HepG2 (cell line): ENCODE results near the gene CADM4. TPM values are rescaled to one million over a fixed set of nuclear protein-coding genes. Genes with fewer than 3 reads are reported as not detected.
A peak's percentile ranks its signal among the peaks of the same experiment; 100 is the strongest.

ENCODE experiments used
- ATAC-seq: fragments of 200-7000 bp; cut with Tn5 transposase; 3 replicates; pipeline ENCODE4 v1.9.1; 2020; ENCODE audit warnings: mild to moderate bottlenecking, moderate library complexity
- BruUV-seq: library from RNA; stranded (reverse); fragments of 400-500 nt; replicated peaks from 2 replicates; lab custom pipeline; 2021; lab: Mats Ljungman, UMichigan
- CTCF ChIA-PET: fragments of 300-600 bp; formaldehyde crosslinking; extraction: SDS; loops from one replicate; lab custom pipeline; 2021; ENCODE audit warnings: low total read pairs, inconsistent platforms, low intra/inter-chr PET ratio; lab: Yijun Ruan, JAX
- POLR2A ChIA-PET: fragments of 350-600 bp; sonication (Branson Sonifier 250); formaldehyde crosslinking; loops from one replicate; lab custom pipeline; 2020; ENCODE audit warnings: antibody characterized with exemption, inconsistent platforms; lab: Yijun Ruan, JAX
- DNase-seq: peaks from one replicate; pipeline ENCODE4 v3.0.0-alpha.2; 2015; ENCODE audit warnings: low spot score
- FAIRE-seq: peaks from 3 replicates; lab custom pipeline; 2011; peaks lifted over from hg19 to GRCh38; lab: Jason Lieb, UNC
- H2AFZ ChIP-seq: one replicate; pipeline ENCODE4 v1.6.1; 2011; ENCODE audit warnings: low read length, inconsistent platforms
- H3K27ac ChIP-seq: fragments of 300-600 bp; 3 replicates; pipeline ENCODE4 v1.8.0; 2011; ENCODE audit warnings: mixed run types, mild to moderate bottlenecking, mixed read lengths, low read length, inconsistent platforms; ENCODE audit not compliant: insufficient read depth; ENCODE audit errors: extremely low read length
- H3K27me3 ChIP-seq, 2 experiments: fragments of 200-600 bp in 1 of 2; 2 replicates in 1 of 2; 3 replicates in 1 of 2; pipeline versions ENCODE4 v1.6.0 to v1.8.0; 2011; ENCODE audit warnings: low read length in 2 of 2, mild to moderate bottlenecking in 2 of 2, moderate library complexity in 2 of 2, inconsistent platforms in 1 of 2; ENCODE audit not compliant: insufficient read depth in 2 of 2, control insufficient read depth in 1 of 2
- H3K36me3 ChIP-seq, 2 experiments: fragments of 200-600 bp in 1 of 2; replicated peaks in 1 of 2; 2 replicates in 1 of 2; 3 replicates in 1 of 2; pipeline versions ENCODE4 v1.5.1 to v1.8.0; 2011; ENCODE audit warnings: low read length in 2 of 2, inconsistent platforms in 1 of 2; ENCODE audit not compliant: insufficient read depth in 2 of 2, control insufficient read depth in 1 of 2
- H3K4me1 ChIP-seq: 2 replicates; pipeline ENCODE4 v1.5.1; 2012; ENCODE audit warnings: low read length, inconsistent platforms; ENCODE audit not compliant: insufficient read depth
- H3K4me2 ChIP-seq: 2 replicates; pipeline ENCODE4 v1.6.0; 2011; ENCODE audit warnings: low read depth, low read length, inconsistent platforms
- H3K4me3 ChIP-seq, 3 experiments: fragments of 200-600 bp in 1 of 3; sonication (generic), shearing (Covaris generic) in 1 of 3; replicated peaks in 1 of 3; 2 replicates each; pipeline ENCODE4 v1.5.1; 2011 to 2016; ENCODE audit warnings: low read length in 3 of 3, inconsistent platforms in 2 of 3, low read depth in 2 of 3, mild to moderate bottlenecking in 2 of 3, control low read depth in 1 of 3, mixed read lengths in 1 of 3; ENCODE audit not compliant: insufficient read depth in 1 of 3
- H3K79me2 ChIP-seq: one replicate; pipeline ENCODE4 v1.6.1; 2011; ENCODE audit warnings: low read length, inconsistent platforms; ENCODE audit not compliant: insufficient read depth
- H3K9ac ChIP-seq: 2 replicates; pipeline ENCODE4 v1.6.0; 2011; ENCODE audit warnings: mild to moderate bottlenecking, low read depth, low read length, inconsistent platforms; ENCODE audit not compliant: insufficient read depth
- H3K9me3 ChIP-seq: 2 replicates; pipeline ENCODE4 v1.5.1; 2012; ENCODE audit warnings: mild to moderate bottlenecking, low read length
- H4K20me1 ChIP-seq: 2 replicates; pipeline ENCODE4 v1.6.0; 2011; ENCODE audit warnings: inconsistent platforms, mild to moderate bottlenecking, low read length, moderate library complexity; ENCODE audit not compliant: insufficient read depth
- AGO2 ChIP-seq: fragments of 200-400 bp; formaldehyde crosslinking; optimal IDR thresholded peaks from 2 replicates; pipeline ENCODE3; 2017; ENCODE audit warnings: mild to moderate bottlenecking, low read depth, low read length, moderate library complexity
- FOSL2 ChIP-seq: sonication (generic); formaldehyde crosslinking; IDR thresholded peaks from 2 replicates; pipeline ENCODE4 v1.4.0; 2020; ENCODE audit warnings: missing genetic modification reagents
- MAF1 ChIP-seq: sonication (generic); formaldehyde crosslinking; IDR thresholded peaks from 2 replicates; pipeline ENCODE4 v1.5.0; 2020; ENCODE audit warnings: missing genetic modification reagents, borderline replicate concordance
- PRDM10 ChIP-seq: sonication (generic); formaldehyde crosslinking; IDR thresholded peaks from 2 replicates; pipeline ENCODE4 v1.4.0; 2020; ENCODE audit warnings: low read depth, missing genetic modification reagents
- RBFOX2 ChIP-seq: fragments of 200-400 bp; formaldehyde crosslinking; IDR thresholded peaks from 2 replicates; pipeline ENCODE4 v1.6.1; 2017; ENCODE audit warnings: low read depth, mild to moderate bottlenecking, low read length
- SAP130 ChIP-seq: IDR thresholded peaks from 2 replicates; pipeline ENCODE4 v1.6.1; 2016; ENCODE audit warnings: low read depth
- ZBTB10 ChIP-seq: sonication (generic); formaldehyde crosslinking; IDR thresholded peaks from 2 replicates; pipeline ENCODE4 v1.4.0; 2020; ENCODE audit warnings: missing genetic modification reagents, borderline replicate concordance
- ZNF639 ChIP-seq: conservative IDR thresholded peaks from 2 replicates; pipeline ENCODE4 v1.6.1; 2018; ENCODE audit warnings: missing genetic modification reagents
- ZSCAN5A ChIP-seq: sonication (generic); formaldehyde crosslinking; IDR thresholded peaks from 2 replicates; pipeline ENCODE4 v1.8.0; 2022; ENCODE audit warnings: mild to moderate bottlenecking, missing genetic modification reagents, borderline replicate concordance
- WGBS: methylation state at CpG from one replicate; pipeline ENCODE4 v1.1.6; 2017; ENCODE audit warnings: low lambda C conversion rate; 5-methylcytosine and 5-hydroxymethylcytosine counted together
- in situ Hi-C: cut with HindIII; loops from 2 replicates; pipeline ENCODE4 v1.10.0; 2017; ENCODE audit warnings: low pct_unique_long_range_greater_than_20kb; ENCODE audit not compliant: extremely low pct_ligation_motif_present
- intact Hi-C: fragments of 100-400 bp; cut with micrococcal nuclease; formaldehyde crosslinking; loops from one replicate; pipeline ENCODE4 v1.10.0; 2022; ENCODE audit not compliant: unreplicated experiment
- polyA plus RNA-seq, 8 experiments: library from polyadenylated mRNA; depleted of rRNA in 3 of 8; stranded (reverse) in 7 of 8; unstranded in 1 of 8; fragments of >200 nt; fragmentation: Illumina TruSeq in 4 of 8; extraction: Trizol in 4 of 8; gene quantifications; 2 replicates each; pipeline versions ENCODE4 v1.2.1 to v1.2.3, GENCODE V29; 2011 to 2016; ENCODE audit warnings: low read depth in 4 of 8, missing spikeins in 1 of 8, mixed read lengths in 1 of 8; ENCODE audit not compliant: insufficient read depth in 1 of 8
- total RNA-seq, 5 experiments: library from RNA; depleted of rRNA; stranded (reverse); fragments of >200 nt; fragmentation: Illumina TruSeq; extraction: Trizol; gene quantifications; 2 replicates each; pipeline ENCODE4 v1.2.3, GENCODE V29; 2016; ENCODE audit warnings: low read depth in 1 of 5

Gene CADM4
- total and polyA plus RNA-seq, 2 of the 13 experiments (the other 11 are each of a cell fraction or from before 2014, with no cell fraction given): 8.5 to 16.0 TPM

GRCh38 chr19:43638214-43638994 lies 1.2 kb downstream of the CADM4 start (continued):
- TF ChIP-seq ZSCAN5A (CRISPR knock-in tag): no peak
- TF ChIP-seq ZNF639 (CRISPR knock-in tag): no peak
- TF ChIP-seq SAP130: no peak
- TF ChIP-seq AGO2: no peak
- no peak for TF ChIP-seq MAF1 (CRISPR knock-in tag)
- TF ChIP-seq, all 625 proteins: peak for 0

- H3K27me3 ChIP-seq: no peaks in the 10 kb centered on the region
- H3K4me3 ChIP-seq: peak overlapping the region; percentile 4 to 76 (median 67); a peak in 1 of 6 replicates
- no peaks in the 10 kb centered on the region for H3K79me2 ChIP-seq
- no TSS peak for BruUV-seq
- peak overlapping the region; percentile 87; the same call in 1 of the 2 replicates for H3K9ac ChIP-seq
- no peak for FAIRE-seq
- ChIA-PET POLR2A (interaction anchor here (2.3 kb wide), 1 partner anchor 41 kb away, joined by 20 read pairs; the partner anchor contains the start of genes IRGQ and ZNF576), CTCF (no interaction called here)
- peaks cover 68% of the 10 kb centered on the region for H3K4me1 ChIP-seq
- in situ Hi-C loops: no loop called here
- WGBS: 25% methylated on average over 2 of the region's 14 CpGs
- H3K4me2 ChIP-seq: peak overlapping the region; percentile 92
- H4K20me1 ChIP-seq: no peaks in the 10 kb centered on the region
- ATAC-seq: no peak
- peak; percentile 24 for DNase-seq
- intact Hi-C loops: no loop called here
- H3K9me3 ChIP-seq: no peaks in the 10 kb centered on the region
- H3K36me3 ChIP-seq: no peaks in the 10 kb centered on the region
- H2AFZ ChIP-seq: no peak overlapping the region
- H3K27ac ChIP-seq: peak overlapping the region; percentile 90
- TF ChIP-seq ZBTB10 (CRISPR knock-in tag) (peak; percentile 72; the same call in 1 of the 2 replicates), PRDM10 (peak; percentile 72; the same call in 1 of the 2 replicates), FOSL2 (CRISPR knock-in tag) (peak; percentile 79), RBFOX2 (0 out of 2 replicates have a peak, but pooled peaks have one; percentile 27)
These were observed 3.4 kb downstream of the CADM4 start for GRCh38 chr19:43636121-43636683.
